Neural cell (in vitro differentiated cells): ENCODE measurements around the gene CPA3. TPM values are rescaled to one million over a fixed set of nuclear protein-coding genes. Genes with fewer than 3 reads are reported as not detected.
A peak's percentile ranks its signal among the peaks of the same experiment; 100 is the strongest.

Source experiments
- H2AFZ ChIP-seq: fragments of 200-600, 300-800 bp; sonication (generic), shearing (Covaris generic); 2 replicates; pipeline ENCODE4 v1.6.0; 2014; ENCODE audit warnings: low read depth, mild to moderate bottlenecking, antibody characterized with exemption, low read length, moderate library complexity
- H3F3A ChIP-seq: fragments of 200-600 bp; shearing (Covaris generic); 2 replicates; pipeline ENCODE4 v1.6.1; 2016; ENCODE audit warnings: mild to moderate bottlenecking, moderate library complexity, mixed read lengths, antibody characterized with exemption, low read length; ENCODE audit not compliant: insufficient read depth, poor library complexity, severe bottlenecking
- H3K27ac ChIP-seq: fragments of 200-600, 300-800 bp; sonication (generic), shearing (Covaris generic); 2 replicates; pipeline ENCODE4 v1.5.1; 2014; ENCODE audit warnings: mild to moderate bottlenecking, low read length, moderate library complexity
- H3K27me3 ChIP-seq: fragments of 300-800, 200-600 bp; sonication (generic), shearing (Covaris generic); 2 replicates; pipeline ENCODE4 v1.6.0; 2014; ENCODE audit warnings: mild to moderate bottlenecking, low read depth, low read length, moderate library complexity; ENCODE audit not compliant: insufficient read depth
- H3K36me3 ChIP-seq: fragments of 300-800, 200-600 bp; sonication (generic), shearing (Covaris generic); 2 replicates; pipeline ENCODE4 v1.5.1; 2014; ENCODE audit warnings: mild to moderate bottlenecking, antibody characterized with exemption, low read length, moderate library complexity; ENCODE audit not compliant: insufficient read depth
- H3K4me2 ChIP-seq: fragments of 300-800, 200-600 bp; sonication (generic), shearing (Covaris generic); 2 replicates; pipeline ENCODE4 v1.6.0; 2014; ENCODE audit warnings: mild to moderate bottlenecking, low read length
- H3K4me3 ChIP-seq: fragments of 300-800, 200-600 bp; sonication (generic), shearing (Covaris generic); 2 replicates; pipeline ENCODE4 v1.5.1; 2014; ENCODE audit warnings: mild to moderate bottlenecking, low read length, moderate library complexity
- H3K79me2 ChIP-seq: fragments of 200-600 bp; shearing (Covaris generic); replicated peaks from 2 replicates; pipeline ENCODE4 v1.6.0; 2014; ENCODE audit warnings: mild to moderate bottlenecking, low read length, moderate library complexity; ENCODE audit not compliant: insufficient read depth
- H3K9ac ChIP-seq: fragments of 300-800, 200-600 bp; sonication (generic), shearing (Covaris generic); 2 replicates; pipeline ENCODE4 v1.6.1; 2016; ENCODE audit warnings: mild to moderate bottlenecking, low read length, mixed read lengths
- H3K9me2 ChIP-seq: fragments of 200-600 bp; shearing (Covaris generic); 2 replicates; pipeline ENCODE4 v1.6.1; 2016; ENCODE audit warnings: mild to moderate bottlenecking, low read length, mixed read lengths; ENCODE audit not compliant: insufficient read depth
- H3K9me3 ChIP-seq: fragments of 200-600, 300-800 bp; sonication (generic), shearing (Covaris generic); 2 replicates; pipeline ENCODE4 v1.6.1; 2016; ENCODE audit warnings: mild to moderate bottlenecking, mixed run types, low read length, moderate library complexity, mixed read lengths
- H4K20me1 ChIP-seq: fragments of 200-600 bp; shearing (Covaris generic); 2 replicates; pipeline ENCODE4 v1.6.1; 2016; ENCODE audit warnings: mild to moderate bottlenecking, mixed run types; ENCODE audit not compliant: insufficient read depth
- CTCF ChIP-seq: fragments of 450-650 bp; IDR thresholded peaks from 2 replicates; pipeline ENCODE4 v1.5.1; 2014; ENCODE audit warnings: antibody characterized with exemption, mild to moderate bottlenecking, moderate library complexity; ENCODE audit not compliant: poor library complexity, severe bottlenecking
- EP300 ChIP-seq: fragments of 450-650 bp; conservative IDR thresholded peaks from 2 replicates; pipeline ENCODE4 v1.6.1; 2014; ENCODE audit warnings: antibody characterized with exemption, mild to moderate bottlenecking, moderate library complexity; ENCODE audit not compliant: poor library complexity, severe bottlenecking
- EZH2 ChIP-seq: fragments of 200-600, 300-800 bp; shearing (Covaris generic), sonication (generic); IDR thresholded peaks from 2 replicates; pipeline ENCODE4 v1.6.1; 2014; ENCODE audit warnings: antibody characterized with exemption, low read length, borderline replicate concordance, mild to moderate bottlenecking; ENCODE audit not compliant: insufficient read depth, poor library complexity, severe bottlenecking
- MXI1 ChIP-seq: fragments of 450-650 bp; conservative IDR thresholded peaks from 2 replicates; pipeline ENCODE4 v1.6.1; 2014; ENCODE audit warnings: antibody characterized with exemption, mild to moderate bottlenecking; ENCODE audit not compliant: poor library complexity, severe bottlenecking
- POLR2AphosphoS5 ChIP-seq: IDR thresholded peaks from 2 replicates; pipeline ENCODE4 v1.6.1; 2012
- RAD21 ChIP-seq: fragments of 450-650 bp; conservative IDR thresholded peaks from 2 replicates; pipeline ENCODE4 v1.6.1; 2014; ENCODE audit warnings: antibody characterized with exemption, mild to moderate bottlenecking, moderate library complexity
- REST ChIP-seq: IDR thresholded peaks from 2 replicates; pipeline ENCODE4 v1.6.1; 2012; ENCODE audit warnings: borderline replicate concordance
- SMC3 ChIP-seq: fragments of 450-650 bp; conservative IDR thresholded peaks from 2 replicates; pipeline ENCODE4 v1.6.1; 2014; ENCODE audit warnings: antibody characterized with exemption, mild to moderate bottlenecking, moderate library complexity; ENCODE audit not compliant: poor library complexity
- TAF1 ChIP-seq: IDR thresholded peaks from 2 replicates; pipeline ENCODE4 v1.6.1; 2012; ENCODE audit warnings: low read depth
- polyA plus RNA-seq: library from polyadenylated mRNA; depleted of rRNA; stranded (reverse); fragments of >200 nt; gene quantifications from 2 replicates; pipeline ENCODE4 v1.2.3, GENCODE V29; 2014

The CPA3 gene
- polyA plus RNA-seq, 1 donor from 2014 or later = not detected

- Histone ChIP-seq H4K20me1 (no peaks in the 10 kb centered on the region), H3K36me3 (no peaks in the 10 kb centered on the region), H3K4me3 (no peak overlapping the region), H3F3A (no peaks in the 10 kb centered on the region), H3K27ac (no peak overlapping the region), H3K4me2 (no peak overlapping the region), H3K9ac (no peak overlapping the region), H3K27me3 (no peaks in the 10 kb centered on the region), H3K79me2 (no peaks in the 10 kb centered on the region), H2AFZ (no peak overlapping the region), H3K9me2 (no peaks in the 10 kb centered on the region), H3K9me3 (no peaks in the 10 kb centered on the region)
- TF ChIP-seq POLR2AphosphoS5 = no peak
- TF ChIP-seq TAF1 = no peak
- no peak for TF ChIP-seq EZH2
- no peak for TF ChIP-seq RAD21
- TF ChIP-seq CTCF = no peak
- TF ChIP-seq SMC3 = no peak
- no peak for TF ChIP-seq EP300
- TF ChIP-seq REST = no peak
- no peak for TF ChIP-seq MXI1
These were observed 13.0 kb downstream of the CPA3 start for GRCh38 chr3:148878095-148878494.

- Histone ChIP-seq H3K9me3 (no peaks in the 10 kb centered on the region), H3K9me2 (no peaks in the 10 kb centered on the region), H3K36me3 (no peaks in the 10 kb centered on the region), H3F3A (no peaks in the 10 kb centered on the region), H2AFZ (no peak overlapping the region), H3K4me2 (no peak overlapping the region), H4K20me1 (no peaks in the 10 kb centered on the region), H3K4me3 (no peak overlapping the region), H3K27me3 (no peaks in the 10 kb centered on the region), H3K9ac (no peak overlapping the region), H3K79me2 (no peaks in the 10 kb centered on the region), H3K27ac (no peak overlapping the region)
- TF ChIP-seq RAD21 = no peak
- TF ChIP-seq EZH2 = no peak
These were observed 14.2 kb downstream of the CPA3 start for GRCh38 chr3:148879256-148879655.

- Histone ChIP-seq H3K9me3 (no peaks in the 10 kb centered on the region), H3K79me2 (no peaks in the 10 kb centered on the region), H3K9me2 (no peaks in the 10 kb centered on the region), H3F3A (no peaks in the 10 kb centered on the region), H3K4me3 (no peak overlapping the region), H3K4me2 (no peak overlapping the region), H3K27me3 (no peaks in the 10 kb centered on the region), H3K9ac (no peak overlapping the region), H4K20me1 (no peaks in the 10 kb centered on the region), H3K36me3 (no peaks in the 10 kb centered on the region), H2AFZ (no peak overlapping the region), H3K27ac (no peak overlapping the region)
- TF ChIP-seq POLR2AphosphoS5 (no peak), EZH2 (no peak), RAD21 (peak; percentile 14), REST (no peak), MXI1 (no peak)
These were observed 15.6 kb downstream of the CPA3 start for GRCh38 chr3:148880681-148881080.
